ENCODE data around the gene CPNE9. TPM values are rescaled to one million over a fixed set of nuclear protein-coding genes. Genes with fewer than 3 reads are reported as not detected.

Gene CPNE9
- total and polyA plus RNA-seq, 2 experiments from 2014 or later, result not detected

- Histone ChIP-seq H3K9me3 (ENCODE audit: low read depth) (no peaks in the 10 kb centered on the region), H4K20me1 (ENCODE audit: insufficient read depth, poor library complexity, severe bottlenecking) (no peaks in the 10 kb centered on the region), H3K9me2 (replicated peaks; ENCODE audit: insufficient read depth) (no peaks in the 10 kb centered on the region), H3K4me3 (peak overlapping the region; percentile 14), H3K4me1 (ENCODE audit: insufficient read depth) (peaks cover 8% of the 10 kb centered on the region), H3K27me3 (no peaks in the 10 kb centered on the region), H3K4me2 (peak overlapping the region; percentile 79), H3K36me3 (replicated peaks; ENCODE audit: insufficient read depth, low read depth) (no peaks in the 10 kb centered on the region), H3K79me2 (peaks cover 24% of the 10 kb centered on the region), H3K27ac (peak overlapping the region; percentile 88), H2AFZ (peak overlapping the region; percentile 45)
- 5% methylated on average over 19 of the region's 19 CpGs for WGBS (ENCODE audit: low lambda C conversion rate, missing lambda C conversion rate)
- no peak for DNase-seq (ENCODE audit: low spot score)
- no peak for TF ChIP-seq EZH2phosphoT487 (IDR thresholded peaks at IDR 0.05; ENCODE audit: low read depth, severe bottlenecking, unreplicated experiment)
- TF ChIP-seq, protein P1, sequence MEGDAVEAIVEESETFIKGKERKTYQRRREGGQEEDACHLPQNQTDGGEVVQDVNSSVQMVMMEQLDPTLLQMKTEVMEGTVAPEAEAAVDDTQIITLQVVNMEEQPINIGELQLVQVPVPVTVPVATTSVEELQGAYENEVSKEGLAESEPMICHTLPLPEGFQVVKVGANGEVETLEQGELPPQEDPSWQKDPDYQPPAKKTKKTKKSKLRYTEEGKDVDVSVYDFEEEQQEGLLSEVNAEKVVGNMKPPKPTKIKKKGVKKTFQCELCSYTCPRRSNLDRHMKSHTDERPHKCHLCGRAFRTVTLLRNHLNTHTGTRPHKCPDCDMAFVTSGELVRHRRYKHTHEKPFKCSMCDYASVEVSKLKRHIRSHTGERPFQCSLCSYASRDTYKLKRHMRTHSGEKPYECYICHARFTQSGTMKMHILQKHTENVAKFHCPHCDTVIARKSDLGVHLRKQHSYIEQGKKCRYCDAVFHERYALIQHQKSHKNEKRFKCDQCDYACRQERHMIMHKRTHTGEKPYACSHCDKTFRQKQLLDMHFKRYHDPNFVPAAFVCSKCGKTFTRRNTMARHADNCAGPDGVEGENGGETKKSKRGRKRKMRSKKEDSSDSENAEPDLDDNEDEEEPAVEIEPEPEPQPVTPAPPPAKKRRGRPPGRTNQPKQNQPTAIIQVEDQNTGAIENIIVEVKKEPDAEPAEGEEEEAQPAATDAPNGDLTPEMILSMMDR (IDR thresholded peaks at IDR 0.05; ENCODE audit: poor library complexity), result no peak
- no peak for TF ChIP-seq EZH2 (IDR thresholded peaks at IDR 0.05; ENCODE audit: borderline replicate concordance)
Measured at GRCh38 chr3:9749296-9749644, 45.6 kb downstream of the CPNE9 start.

- Histone ChIP-seq H3K36me3 (replicated peaks; ENCODE audit: insufficient read depth, low read depth) (no peaks in the 10 kb centered on the region), H2AFZ (peak within 1 kb of the TSS; percentile 48)
- 1% methylated on average over 37 of the region's 60 CpGs for WGBS (ENCODE audit: low lambda C conversion rate, missing lambda C conversion rate)
Measured at GRCh38 chr3:9749645-9750555, 46.3 kb downstream of the CPNE9 start, which contains the start of gene OGG1. OGG1 (plus strand) TSS chr3:9749952; CDS start chr3:9750287, 335 bp downstream.

DNA sequence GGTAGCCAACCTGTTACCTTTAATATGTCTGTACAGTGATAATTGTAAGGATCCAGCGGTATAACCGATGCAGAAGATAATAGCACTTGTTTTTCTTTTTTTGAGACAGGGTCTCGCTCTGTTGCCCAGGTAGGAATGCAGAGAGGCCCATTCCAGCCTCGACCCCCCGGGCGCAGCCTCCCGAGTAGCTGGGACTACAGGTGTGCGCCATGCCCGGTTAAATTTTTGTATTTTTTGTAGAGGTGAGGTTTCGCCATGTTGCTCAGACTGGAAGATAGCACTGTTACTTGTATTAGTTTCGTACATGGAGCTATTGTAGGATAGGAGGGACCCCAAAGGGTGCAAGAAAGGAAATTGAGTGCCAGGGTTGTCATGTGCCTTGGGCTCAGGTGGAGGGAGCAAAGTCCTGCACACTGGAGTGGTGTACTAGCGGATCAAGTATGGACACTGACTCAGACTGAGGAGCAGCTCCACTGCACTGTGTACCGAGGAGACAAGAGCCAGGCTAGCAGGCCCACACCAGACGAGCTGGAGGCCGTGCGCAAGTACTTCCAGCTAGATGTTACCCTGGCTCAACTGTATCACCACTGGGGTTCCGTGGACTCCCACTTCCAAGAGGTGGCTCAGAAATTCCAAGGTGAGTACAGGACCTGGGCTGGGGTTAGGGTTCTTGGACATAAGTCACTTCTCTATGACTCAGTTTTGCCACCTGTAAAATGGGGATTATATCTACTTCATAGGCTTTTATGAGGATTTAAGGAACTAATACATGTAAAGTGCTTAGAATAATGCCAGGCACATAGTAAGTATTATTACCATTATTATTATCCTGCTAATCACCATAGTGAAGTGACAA, 47.2 kb downstream of the CPNE9 start:
- no peaks in the 10 kb centered on the region for H3K27me3 ChIP-seq
- peak overlapping the region; percentile 91 for H3K4me2 ChIP-seq
- H4K20me1 ChIP-seq (ENCODE audit: insufficient read depth, poor library complexity, severe bottlenecking), result no peaks in the 10 kb centered on the region
- peaks cover 24% of the 10 kb centered on the region for H3K79me2 ChIP-seq
- H3K36me3 ChIP-seq (replicated peaks; ENCODE audit: insufficient read depth, low read depth), result no peaks in the 10 kb centered on the region
- H2AFZ ChIP-seq, result peak overlapping the region; percentile 48
- H3K4me1 ChIP-seq (ENCODE audit: insufficient read depth), result peaks cover 8% of the 10 kb centered on the region
- H3K27ac ChIP-seq, result peak overlapping the region; percentile 87
- TF ChIP-seq, protein P1 (IDR thresholded peaks at IDR 0.05; ENCODE audit: poor library complexity), result no peak
- TF ChIP-seq EZH2 (IDR thresholded peaks at IDR 0.05; ENCODE audit: borderline replicate concordance) (no peak), EZH2phosphoT487 (IDR thresholded peaks at IDR 0.05; ENCODE audit: low read depth, severe bottlenecking, unreplicated experiment) (no peak)
- H3K9me2 ChIP-seq (replicated peaks; ENCODE audit: insufficient read depth), result no peaks in the 10 kb centered on the region
- peak overlapping the region; percentile 42 for H3K4me3 ChIP-seq
- 56% methylated on average over 17 of the region's 17 CpGs for WGBS (ENCODE audit: low lambda C conversion rate, missing lambda C conversion rate)
- no peaks in the 10 kb centered on the region for H3K9me3 ChIP-seq (ENCODE audit: low read depth)
- peak; percentile 72 for DNase-seq (ENCODE audit: low spot score)

More at GRCh38 chr3:9749645-9750555, 46.3 kb downstream of the CPNE9 start, which contains the start of gene OGG1:
- peaks cover 8% of the 10 kb centered on the region for H3K4me1 ChIP-seq (ENCODE audit: insufficient read depth)
- peak within 1 kb of the TSS; percentile 42 for H3K4me3 ChIP-seq
- no peaks in the 10 kb centered on the region for H4K20me1 ChIP-seq (ENCODE audit: insufficient read depth, poor library complexity, severe bottlenecking)
- H3K9me3 ChIP-seq (ENCODE audit: low read depth), result no peaks in the 10 kb centered on the region
- peaks cover 24% of the 10 kb centered on the region for H3K79me2 ChIP-seq
- H3K27ac ChIP-seq, result peak within 1 kb of the TSS; percentile 88
- no peaks in the 10 kb centered on the region for H3K27me3 ChIP-seq
- peak within 1 kb of the TSS; percentile 91 for H3K4me2 ChIP-seq
- TF ChIP-seq EZH2phosphoT487 (IDR thresholded peaks at IDR 0.05; ENCODE audit: low read depth, severe bottlenecking, unreplicated experiment) (no peak), EZH2 (IDR thresholded peaks at IDR 0.05; ENCODE audit: borderline replicate concordance) (no peak)
- TF ChIP-seq, protein P1 (IDR thresholded peaks at IDR 0.05; ENCODE audit: poor library complexity), result no peak
- peak; percentile 99 for DNase-seq (ENCODE audit: low spot score)
- H3K9me2 ChIP-seq (replicated peaks; ENCODE audit: insufficient read depth), result no peaks in the 10 kb centered on the region

All from hepatocyte (in vitro differentiated cells).